ENCODE data around the gene BCL2A1. TPM values are rescaled to one million over a fixed set of nuclear protein-coding genes. Genes with fewer than 3 reads are reported as not detected.

BCL2A1 gene
- total RNA-seq, 1 donor from 2014 or later: 111 TPM

DNA sequence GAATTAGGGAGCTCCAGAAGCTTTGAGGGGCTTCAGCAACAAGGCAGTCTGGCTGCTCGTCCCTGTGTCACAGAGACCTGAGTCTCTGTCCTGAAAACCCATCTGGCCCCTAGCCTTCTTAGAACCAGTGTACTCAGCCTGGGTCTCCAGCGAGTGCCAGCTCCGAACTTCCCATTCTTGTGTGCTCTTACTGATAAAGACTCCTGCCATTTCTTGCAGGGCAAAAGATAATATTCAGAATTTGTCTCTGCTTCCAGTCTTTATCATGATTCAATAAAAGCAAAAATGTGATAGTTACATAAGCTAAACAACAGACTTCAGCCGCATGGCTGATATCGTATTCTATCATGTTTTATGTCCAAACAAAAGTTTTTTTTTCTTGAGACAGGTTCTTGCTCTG is 36.0 kb upstream of the BCL2A1 start:
- no peaks in the 10 kb centered on the region for H3K27me3 Mint-ChIP-seq
- peaks cover 3% of the 10 kb centered on the region for H3K4me1 Mint-ChIP-seq
- H3K36me3 Mint-ChIP-seq (ENCODE audit: low read depth): no peaks in the 10 kb centered on the region
- no peak for DNase-seq
- intact Hi-C loops (cut with micrococcal nuclease): no loop called here
- no peaks in the 10 kb centered on the region for H3K9me3 Mint-ChIP-seq
- H3K27ac Mint-ChIP-seq: no peak overlapping the region
- H3K4me3 Mint-ChIP-seq: no peak overlapping the region

DNA sequence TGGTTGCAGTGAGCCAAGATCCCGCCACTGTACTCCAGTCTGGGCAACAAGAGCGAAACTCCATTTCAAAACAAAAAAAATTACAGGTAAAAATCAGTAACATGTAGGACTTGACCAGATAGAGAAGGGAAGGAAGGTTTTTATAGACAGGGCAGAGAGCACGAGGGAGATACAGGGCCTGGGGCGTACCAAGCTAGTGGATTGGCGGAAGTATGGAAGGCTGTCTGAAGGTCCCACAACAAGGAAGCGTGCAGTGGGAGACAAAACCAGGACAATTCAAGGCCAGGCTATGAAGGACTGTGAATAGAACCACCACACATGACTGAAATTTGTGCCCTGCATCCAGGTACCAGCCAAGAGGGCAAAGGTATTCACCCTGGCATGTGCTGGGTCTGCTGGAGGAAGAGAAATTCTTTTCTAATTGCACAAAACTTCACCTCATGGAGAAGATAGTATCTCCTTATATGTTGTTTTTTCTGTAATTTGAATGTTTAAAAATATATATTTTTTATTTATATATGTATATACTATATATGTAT is 33.0 kb upstream of the BCL2A1 start:
- intact Hi-C loops (cut with micrococcal nuclease): no loop called here
- H3K4me1 Mint-ChIP-seq: no peaks in the 10 kb centered on the region
- no peak for DNase-seq
- no peaks in the 10 kb centered on the region for H3K9me3 Mint-ChIP-seq
- no peak overlapping the region for H3K4me3 Mint-ChIP-seq
- H3K27me3 Mint-ChIP-seq: no peaks in the 10 kb centered on the region
- no peaks in the 10 kb centered on the region for H3K36me3 Mint-ChIP-seq (ENCODE audit: low read depth)
- no peak overlapping the region for H3K27ac Mint-ChIP-seq

DNA sequence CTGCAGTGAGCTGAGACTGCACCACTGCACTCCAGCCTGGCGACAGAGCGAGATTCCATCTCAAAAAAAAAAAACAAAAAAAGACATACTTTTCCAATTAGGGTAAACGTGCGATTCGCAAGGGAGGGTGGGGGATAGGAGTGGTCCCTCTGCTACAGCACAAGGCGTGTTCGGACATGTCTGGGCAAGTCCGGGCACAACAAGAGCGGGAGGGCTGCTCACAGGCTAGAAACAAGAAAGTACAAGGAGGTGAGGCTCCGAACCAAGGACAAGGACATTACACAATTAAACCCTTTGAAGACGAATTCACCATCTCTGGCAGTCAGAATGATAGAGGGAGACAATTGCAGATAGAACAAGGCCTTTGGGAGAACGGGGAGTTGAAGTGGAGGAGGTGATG is 32.2 kb upstream of the BCL2A1 start:
- Mint-ChIP-seq H3K4me1 (no peaks in the 10 kb centered on the region), H3K4me3 (no peak overlapping the region), H3K9me3 (no peaks in the 10 kb centered on the region), H3K27ac (no peak overlapping the region), H3K27me3 (no peaks in the 10 kb centered on the region), H3K36me3 (ENCODE audit: low read depth) (no peaks in the 10 kb centered on the region)
- DNase-seq: no peak
- intact Hi-C loops (cut with micrococcal nuclease): no loop called here

DNA sequence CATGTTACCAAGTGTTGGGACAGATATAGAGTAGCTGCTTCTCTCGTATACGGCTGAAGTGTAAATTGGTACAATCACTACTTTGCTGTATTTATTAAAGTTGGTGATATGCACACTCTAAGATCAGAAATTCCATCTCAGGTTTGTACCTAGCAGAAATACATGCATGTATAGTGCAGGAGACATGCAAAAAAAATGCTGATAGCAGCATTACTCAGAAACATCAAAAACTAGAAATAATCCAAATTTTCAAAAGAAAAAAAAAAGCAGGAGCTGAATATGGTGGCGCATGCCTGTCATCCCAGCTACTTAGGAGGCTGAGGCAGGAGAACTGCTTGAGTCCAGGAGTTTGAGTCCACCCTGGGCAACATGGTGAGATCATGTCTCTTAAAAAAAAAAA is 31.3 kb upstream of the BCL2A1 start:
- DNase-seq: no peak
- H3K4me1 Mint-ChIP-seq: no peaks in the 10 kb centered on the region
- H3K27me3 Mint-ChIP-seq: no peaks in the 10 kb centered on the region
- H3K27ac Mint-ChIP-seq: no peak overlapping the region
- no peaks in the 10 kb centered on the region for H3K9me3 Mint-ChIP-seq
- intact Hi-C loops (cut with micrococcal nuclease): no loop called here
- H3K4me3 Mint-ChIP-seq: no peak overlapping the region
- no peaks in the 10 kb centered on the region for H3K36me3 Mint-ChIP-seq (ENCODE audit: low read depth)

DNA sequence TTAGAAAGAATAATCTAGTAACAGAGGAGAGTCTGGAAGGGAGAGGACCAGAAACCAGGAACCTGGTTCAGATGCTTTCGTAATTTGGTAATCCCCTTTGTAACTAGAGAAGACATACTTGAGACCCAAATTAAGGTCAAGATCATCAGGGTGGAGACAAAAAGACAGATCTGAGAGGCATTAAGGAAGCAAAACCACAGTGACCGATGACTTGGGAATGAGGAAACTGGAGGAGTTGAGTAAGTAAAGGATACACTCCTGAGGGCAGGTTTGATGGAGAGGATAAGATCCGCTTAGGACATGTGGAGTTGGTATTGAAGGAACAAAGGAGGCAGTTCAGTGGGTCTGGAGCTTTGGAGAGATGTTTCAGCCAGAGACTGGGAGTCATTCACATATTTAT is 23.6 kb upstream of the BCL2A1 start:
- Mint-ChIP-seq H3K9me3 (no peaks in the 10 kb centered on the region), H3K36me3 (ENCODE audit: low read depth) (no peaks in the 10 kb centered on the region), H3K27me3 (peaks cover 1% of the 10 kb centered on the region), H3K4me3 (no peak overlapping the region), H3K27ac (no peak overlapping the region), H3K4me1 (peaks cover 10% of the 10 kb centered on the region)
- intact Hi-C loops (cut with micrococcal nuclease): loop anchor here (5.0 kb wide), 2 partner anchors 137 to 227 kb away; no protein-coding TSS in a partner anchor
- no peak for DNase-seq

DNA sequence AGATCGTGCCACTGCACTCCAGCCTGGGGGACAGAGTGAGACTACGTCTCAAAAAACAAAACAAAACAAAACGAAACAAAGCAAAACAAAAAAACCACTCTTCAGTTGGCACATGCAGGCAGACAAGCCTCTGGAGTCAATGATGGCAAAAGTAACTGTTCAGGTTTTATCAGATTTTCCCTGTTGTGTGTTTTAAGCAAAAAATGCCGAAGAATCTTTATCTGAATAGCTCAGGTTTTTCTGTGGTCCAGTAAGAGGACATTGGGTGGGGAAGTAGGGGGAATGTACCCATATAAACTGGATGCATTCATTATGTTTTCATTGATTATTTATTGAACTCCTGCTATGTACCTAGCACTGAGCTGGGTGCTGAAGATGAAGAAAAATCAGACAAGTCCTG is 20.8 kb upstream of the BCL2A1 start:
- no peak overlapping the region for H3K4me3 Mint-ChIP-seq
- intact Hi-C loops (cut with micrococcal nuclease): loop anchor here (2.0 to 5.0 kb wide), 3 partner anchors 21 to 225 kb away; partner anchors contain the start of gene BCL2A1
- no peak overlapping the region for H3K27ac Mint-ChIP-seq
- H3K4me1 Mint-ChIP-seq: peaks cover 10% of the 10 kb centered on the region
- DNase-seq: no peak
- peaks cover 4% of the 10 kb centered on the region for H3K27me3 Mint-ChIP-seq
- H3K9me3 Mint-ChIP-seq: no peaks in the 10 kb centered on the region
- H3K36me3 Mint-ChIP-seq (ENCODE audit: low read depth): no peaks in the 10 kb centered on the region

DNA sequence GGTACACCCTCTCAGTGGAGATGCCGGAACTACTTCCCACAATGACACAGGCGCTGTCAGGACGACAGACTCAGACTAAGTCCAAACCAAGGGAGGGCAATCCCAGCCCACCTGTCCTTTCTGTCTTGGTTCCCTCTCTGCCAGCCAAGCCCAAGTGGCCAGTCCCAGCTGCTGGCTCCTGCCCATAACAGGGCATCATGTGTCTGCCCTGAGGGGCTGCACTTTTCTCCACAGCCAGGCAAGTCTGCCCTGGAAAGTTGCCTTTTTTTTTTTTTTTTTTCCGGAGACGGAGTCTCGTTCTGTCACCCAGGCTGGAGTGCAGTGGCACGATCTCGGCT is 20.0 kb upstream of the BCL2A1 start:
- no peaks in the 10 kb centered on the region for H3K9me3 Mint-ChIP-seq
- no peak overlapping the region for H3K27ac Mint-ChIP-seq
- H3K4me3 Mint-ChIP-seq: no peak overlapping the region
- no peaks in the 10 kb centered on the region for H3K36me3 Mint-ChIP-seq (ENCODE audit: low read depth)
- peaks cover 4% of the 10 kb centered on the region for H3K27me3 Mint-ChIP-seq
- DNase-seq: no peak
- peaks cover 10% of the 10 kb centered on the region for H3K4me1 Mint-ChIP-seq
- intact Hi-C loops (cut with micrococcal nuclease): loop anchor here (5.0 kb wide), 2 partner anchors 134 to 224 kb away; no protein-coding TSS in a partner anchor

DNA sequence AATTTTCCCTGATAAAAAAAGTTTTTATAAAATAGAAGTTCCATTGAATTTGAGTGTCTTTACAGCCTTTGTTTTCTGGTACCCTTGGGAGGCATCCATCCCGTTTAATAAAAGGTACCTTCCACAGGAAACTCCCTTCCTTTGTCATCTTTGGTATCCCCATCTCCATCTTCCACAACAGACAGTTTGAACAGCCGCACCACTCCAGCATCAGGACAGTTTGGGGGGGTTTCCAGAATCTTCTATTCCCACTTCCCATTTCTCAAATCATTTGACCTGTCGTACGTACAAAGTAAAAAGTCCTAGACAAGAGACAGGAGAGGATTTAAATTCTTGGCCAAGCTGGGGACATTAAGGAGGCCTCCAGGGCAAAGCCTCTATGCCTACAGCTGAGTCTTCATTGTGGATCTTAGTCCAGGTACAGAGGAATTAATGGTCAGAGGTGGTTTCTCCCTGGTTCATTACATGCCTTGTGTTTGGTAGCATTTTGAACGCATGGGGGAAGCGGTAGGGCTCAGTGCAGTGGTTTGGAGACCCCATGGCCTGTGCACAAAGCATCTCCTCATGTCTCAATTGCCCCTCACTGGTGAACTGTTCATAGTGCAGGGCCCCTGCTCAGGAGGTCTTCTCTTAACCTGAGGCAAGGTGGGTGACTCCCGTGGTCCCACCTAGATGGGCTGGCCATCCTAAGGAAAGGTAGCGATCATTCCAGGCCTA is 19.4 kb upstream of the BCL2A1 start:
- Mint-ChIP-seq H3K27ac (no peak overlapping the region), H3K36me3 (ENCODE audit: low read depth) (no peaks in the 10 kb centered on the region), H3K4me3 (no peak overlapping the region), H3K27me3 (peaks cover 3% of the 10 kb centered on the region), H3K9me3 (no peaks in the 10 kb centered on the region), H3K4me1 (peaks cover 10% of the 10 kb centered on the region)
- intact Hi-C loops (cut with micrococcal nuclease): loop anchor here (5.0 kb wide), 2 partner anchors 133 to 223 kb away; no protein-coding TSS in a partner anchor
- no peak for DNase-seq

DNA sequence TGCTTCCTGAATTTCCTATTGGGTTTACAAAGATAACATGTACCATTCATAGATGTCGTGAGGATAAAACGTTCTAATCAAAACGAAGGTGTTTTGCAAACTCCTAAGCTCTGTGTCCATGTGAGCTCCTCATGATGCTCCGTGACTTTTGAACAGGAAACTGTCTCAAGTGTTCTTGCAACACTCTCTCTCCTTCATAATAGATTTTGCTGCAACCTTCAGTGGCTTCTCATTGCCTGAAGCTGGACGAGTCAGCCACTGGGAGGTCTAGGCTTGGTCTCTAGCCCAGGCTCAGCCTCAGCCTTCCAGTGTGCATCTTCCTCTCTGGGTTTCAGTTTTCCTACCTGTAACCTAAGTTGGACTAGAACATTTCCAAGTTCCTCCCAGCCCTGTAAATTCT is 18.7 kb upstream of the BCL2A1 start:
- Mint-ChIP-seq H3K27ac (no peak overlapping the region), H3K4me1 (peaks cover 10% of the 10 kb centered on the region), H3K9me3 (no peaks in the 10 kb centered on the region), H3K36me3 (ENCODE audit: low read depth) (no peaks in the 10 kb centered on the region), H3K27me3 (peaks cover 3% of the 10 kb centered on the region), H3K4me3 (no peak overlapping the region)
- no peak for DNase-seq
- intact Hi-C loops (cut with micrococcal nuclease): loop anchor here (5.0 kb wide), 2 partner anchors 132 to 222 kb away; no protein-coding TSS in a partner anchor

DNA sequence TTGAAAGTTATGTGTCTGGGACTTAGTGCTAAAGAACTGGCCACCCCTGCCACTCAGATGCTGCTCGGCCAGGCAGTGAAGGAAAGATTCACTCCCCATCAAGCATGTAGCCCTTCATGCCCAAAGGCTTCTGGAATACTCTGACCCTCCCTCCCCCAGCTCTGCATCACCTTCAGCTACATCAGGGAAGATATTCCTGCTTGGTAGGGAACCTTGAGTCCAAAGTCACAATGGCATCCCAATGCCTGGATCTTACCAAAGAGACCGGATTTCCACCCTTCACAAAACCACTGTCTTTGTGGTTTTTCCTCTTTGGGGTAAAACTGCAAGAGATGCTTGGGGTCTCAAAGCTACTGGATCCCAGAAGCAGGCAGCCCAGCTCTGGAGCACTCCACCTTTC is 18.2 kb upstream of the BCL2A1 start:
- no peaks in the 10 kb centered on the region for H3K36me3 Mint-ChIP-seq (ENCODE audit: low read depth)
- DNase-seq: no peak

DNA sequence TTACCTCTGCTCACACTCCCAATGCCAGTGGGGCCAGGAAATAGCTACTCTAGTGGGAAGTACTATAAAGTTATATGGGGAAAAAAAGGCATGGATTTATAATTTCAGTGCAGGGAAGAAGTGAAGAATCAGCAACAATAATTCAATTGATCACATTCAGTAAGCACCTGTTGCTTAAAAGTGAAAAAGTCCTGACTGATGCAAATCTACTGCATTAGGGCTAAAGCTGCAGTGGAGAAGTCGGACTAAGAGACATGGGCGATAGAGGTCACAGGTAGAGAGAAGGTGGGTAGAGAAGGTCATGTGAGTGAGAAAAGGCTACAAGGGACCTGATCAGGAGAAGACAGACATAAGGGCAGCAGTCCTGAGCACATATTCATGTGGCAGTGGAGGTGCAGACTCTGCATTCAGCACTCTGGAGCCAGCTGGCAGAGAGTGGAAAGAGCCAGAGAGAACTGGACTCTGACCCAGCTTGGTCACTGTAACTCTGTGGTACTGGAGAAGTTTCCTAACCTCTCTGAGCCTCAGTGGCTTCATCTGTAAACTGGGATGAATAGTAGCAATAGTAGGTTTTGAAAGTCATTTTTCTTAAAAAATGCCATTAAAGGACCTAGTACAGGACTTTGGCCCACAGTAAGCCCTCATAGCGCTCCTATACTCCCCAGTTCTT is 17.6 kb upstream of the BCL2A1 start:
- peaks cover 6% of the 10 kb centered on the region for H3K4me1 Mint-ChIP-seq
- intact Hi-C loops (cut with micrococcal nuclease): no loop called here

More for the DNA sequence above, 18.2 kb upstream of the BCL2A1 start:
- H3K27ac Mint-ChIP-seq: no peak overlapping the region
- H3K4me3 Mint-ChIP-seq: no peak overlapping the region
- H3K9me3 Mint-ChIP-seq: no peaks in the 10 kb centered on the region
- intact Hi-C loops (cut with micrococcal nuclease): no loop called here
- peaks cover 10% of the 10 kb centered on the region for H3K4me1 Mint-ChIP-seq
- peaks cover 3% of the 10 kb centered on the region for H3K27me3 Mint-ChIP-seq

DNA sequence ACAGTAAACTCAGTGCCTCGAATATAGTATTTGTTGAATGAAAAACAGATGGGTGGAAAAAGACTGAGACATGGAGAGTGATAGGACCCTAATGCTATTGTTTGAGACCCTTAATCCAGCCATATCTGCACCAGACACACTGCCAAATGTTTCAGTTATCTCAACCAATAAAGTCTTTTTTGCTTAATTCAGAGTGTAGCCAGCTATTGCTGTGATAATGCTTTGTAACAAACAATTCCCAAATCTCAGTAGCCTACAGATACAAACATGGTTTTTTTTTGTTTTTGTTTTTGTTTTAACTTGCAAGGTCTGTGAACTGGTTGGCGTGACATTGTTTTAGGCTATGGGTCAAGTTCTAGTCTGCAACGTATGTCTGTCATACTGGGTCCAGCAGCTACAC is 17.0 kb upstream of the BCL2A1 start:
- no peak overlapping the region for H3K27ac Mint-ChIP-seq
- DNase-seq: no peak
- H3K27me3 Mint-ChIP-seq: peaks cover 3% of the 10 kb centered on the region
- peaks cover 3% of the 10 kb centered on the region for H3K4me1 Mint-ChIP-seq
- intact Hi-C loops (cut with micrococcal nuclease): no loop called here
- no peaks in the 10 kb centered on the region for H3K36me3 Mint-ChIP-seq (ENCODE audit: low read depth)
- H3K4me3 Mint-ChIP-seq: no peak overlapping the region
- no peaks in the 10 kb centered on the region for H3K9me3 Mint-ChIP-seq

More for the DNA sequence above, 17.6 kb upstream of the BCL2A1 start:
- DNase-seq: no peak
- H3K27me3 Mint-ChIP-seq: peaks cover 3% of the 10 kb centered on the region
- H3K4me3 Mint-ChIP-seq: no peak overlapping the region
- H3K36me3 Mint-ChIP-seq (ENCODE audit: low read depth): no peaks in the 10 kb centered on the region
- no peak overlapping the region for H3K27ac Mint-ChIP-seq
- H3K9me3 Mint-ChIP-seq: no peaks in the 10 kb centered on the region

DNA sequence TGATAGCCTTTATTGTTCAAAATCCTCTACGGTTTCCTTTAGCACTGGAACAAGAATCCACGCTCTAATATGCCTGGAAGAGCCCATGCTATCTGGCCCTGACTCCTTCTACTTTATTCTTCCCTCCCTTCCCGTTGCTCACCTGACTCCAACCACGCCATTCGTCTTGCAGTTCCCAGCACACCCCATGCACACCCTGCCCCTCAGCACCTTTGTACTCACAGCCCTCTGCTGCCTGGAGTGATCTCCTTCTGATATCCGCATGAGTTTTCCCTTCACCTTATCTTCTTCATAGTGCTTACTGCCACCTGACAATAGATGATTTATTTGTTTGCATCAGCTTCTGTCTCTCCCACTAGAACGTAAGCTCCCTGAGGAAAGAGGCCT is 16.6 kb upstream of the BCL2A1 start:
- Mint-ChIP-seq H3K36me3 (ENCODE audit: low read depth) (no peaks in the 10 kb centered on the region), H3K27me3 (peaks cover 3% of the 10 kb centered on the region), H3K4me3 (no peak overlapping the region), H3K9me3 (no peaks in the 10 kb centered on the region), H3K27ac (no peak overlapping the region), H3K4me1 (peaks cover 3% of the 10 kb centered on the region)
- no peak for DNase-seq
- intact Hi-C loops (cut with micrococcal nuclease): no loop called here

DNA sequence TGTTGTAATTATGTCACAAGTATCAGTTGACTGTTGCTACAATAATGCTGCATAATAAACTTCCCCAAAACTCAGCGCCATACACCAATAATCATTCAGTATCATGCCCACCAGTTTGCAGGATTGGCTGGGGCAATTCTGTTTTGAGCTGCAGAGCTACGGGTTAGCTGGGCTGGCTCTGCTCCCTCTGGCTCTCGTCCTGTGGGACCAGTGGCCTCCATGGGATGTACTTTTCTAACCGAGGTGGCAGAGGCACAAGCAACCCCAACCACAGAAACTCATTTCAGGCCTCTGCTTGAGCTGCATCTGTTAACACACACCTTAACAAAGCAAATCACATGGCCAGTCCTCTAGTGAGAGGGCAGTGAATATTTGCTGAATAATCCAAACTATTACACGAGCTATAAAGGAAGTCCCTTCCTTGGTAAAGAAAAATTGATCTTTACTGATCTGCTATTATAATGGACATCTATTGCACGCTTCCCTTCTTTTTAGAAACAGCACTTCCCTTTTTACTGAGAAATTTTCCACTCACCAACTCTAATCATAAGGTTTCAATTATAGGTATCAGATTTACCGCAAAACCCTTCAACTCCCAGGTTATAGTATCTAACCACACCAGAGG is 10.9 kb upstream of the BCL2A1 start:
- H3K4me1 Mint-ChIP-seq: peaks cover 28% of the 10 kb centered on the region
- H3K27me3 Mint-ChIP-seq: no peaks in the 10 kb centered on the region
- no peaks in the 10 kb centered on the region for H3K9me3 Mint-ChIP-seq
- H3K27ac Mint-ChIP-seq: no peak overlapping the region
- intact Hi-C loops (cut with micrococcal nuclease): no loop called here
- H3K4me3 Mint-ChIP-seq: no peak overlapping the region
- DNase-seq: no peak
- no peaks in the 10 kb centered on the region for H3K36me3 Mint-ChIP-seq (ENCODE audit: low read depth)

Data from activated CD4-positive, alpha-beta T cell treated with anti-CD3 and anti-CD28 coated beads, Interleukin-2, amount 10 ng/mL, durations not matched to agents 24 days and 14 days (primary cell).